Mucosa of stomach (tissue), 1 donor: Measurements from ENCODE around the gene C4orf36.

Experiments used
- H3K27me3 ChIP-seq: one replicate; pipeline ENCODE4 v1.7.0; 2013; ENCODE audit warnings: mild to moderate bottlenecking, low read length; ENCODE audit not compliant: control insufficient read depth, insufficient read depth
- H3K36me3 ChIP-seq: one replicate; pipeline ENCODE4 v1.7.0; 2013; ENCODE audit warnings: low read length; ENCODE audit not compliant: control insufficient read depth, insufficient read depth
- H3K4me1 ChIP-seq: one replicate; pipeline ENCODE4 v1.7.0; 2013; ENCODE audit warnings: mild to moderate bottlenecking, low read length; ENCODE audit not compliant: control insufficient read depth, insufficient read depth
- H3K4me3 ChIP-seq: one replicate; pipeline ENCODE4 v1.7.0; 2013; ENCODE audit warnings: low read length
- H3K9ac ChIP-seq: one replicate; pipeline ENCODE4 v1.7.0; 2013; ENCODE audit warnings: mild to moderate bottlenecking, low read length, moderate library complexity
- H3K9me3 ChIP-seq: one replicate; pipeline ENCODE4 v1.7.0; 2013; ENCODE audit warnings: mild to moderate bottlenecking, low read length, moderate library complexity; ENCODE audit not compliant: control insufficient read depth
- donor health status: Pancreatic carcinoma.

C4orf36 gene

GRCh38 chr4:86846921-86847320, 45.3 kb downstream of the C4orf36 start:
- H3K9me3 ChIP-seq = no peaks in the 10 kb centered on the region
- no peaks in the 10 kb centered on the region for H3K36me3 ChIP-seq
- H3K4me3 ChIP-seq = no peak overlapping the region
- H3K27me3 ChIP-seq = peaks cover 4% of the 10 kb centered on the region
- H3K9ac ChIP-seq = no peak overlapping the region
- peaks cover 6% of the 10 kb centered on the region for H3K4me1 ChIP-seq

GRCh38 chr4:86845593-86845992, 46.6 kb downstream of the C4orf36 start:
- Histone ChIP-seq H3K27me3 (peaks cover 4% of the 10 kb centered on the region), H3K9ac (no peak overlapping the region), H3K4me1 (peaks cover 6% of the 10 kb centered on the region), H3K4me3 (no peak overlapping the region), H3K9me3 (no peaks in the 10 kb centered on the region), H3K36me3 (no peaks in the 10 kb centered on the region)

- Histone ChIP-seq H3K27me3 (no peaks in the 10 kb centered on the region), H3K4me1 (no peaks in the 10 kb centered on the region), H3K9me3 (no peaks in the 10 kb centered on the region)
These were observed 50.9 kb downstream of the C4orf36 start for GRCh38 chr4:86841309-86841708.

GRCh38 chr4:86840858-86841257, 51.4 kb downstream of the C4orf36 start:
- Histone ChIP-seq H3K36me3 (no peaks in the 10 kb centered on the region), H3K9me3 (no peaks in the 10 kb centered on the region), H3K9ac (no peak overlapping the region), H3K4me3 (no peak overlapping the region), H3K4me1 (no peaks in the 10 kb centered on the region), H3K27me3 (no peaks in the 10 kb centered on the region)

More at GRCh38 chr4:86841309-86841708, 50.9 kb downstream of the C4orf36 start:
- Histone ChIP-seq H3K36me3 (no peaks in the 10 kb centered on the region), H3K4me3 (no peak overlapping the region), H3K9ac (no peak overlapping the region)

GRCh38 chr4:86837691-86838503, 54.3 kb downstream of the C4orf36 start:
- H3K27me3 ChIP-seq = no peaks in the 10 kb centered on the region
- H3K9me3 ChIP-seq = no peaks in the 10 kb centered on the region
- no peak overlapping the region for H3K4me3 ChIP-seq
- no peaks in the 10 kb centered on the region for H3K4me1 ChIP-seq
- no peak overlapping the region for H3K9ac ChIP-seq
- no peaks in the 10 kb centered on the region for H3K36me3 ChIP-seq

- Histone ChIP-seq H3K36me3 (no peaks in the 10 kb centered on the region), H3K9ac (no peak overlapping the region), H3K27me3 (no peaks in the 10 kb centered on the region), H3K9me3 (no peaks in the 10 kb centered on the region), H3K4me1 (peaks cover 6% of the 10 kb centered on the region), H3K4me3 (no peak overlapping the region)
These were observed 56.5 kb downstream of the C4orf36 start for GRCh38 chr4:86835677-86836076.

GRCh38 chr4:86834901-86835300, 57.3 kb downstream of the C4orf36 start:
- H3K27me3 ChIP-seq = no peaks in the 10 kb centered on the region
- no peak overlapping the region for H3K4me3 ChIP-seq
- no peaks in the 10 kb centered on the region for H3K36me3 ChIP-seq
- H3K9ac ChIP-seq = no peak overlapping the region
- peaks cover 6% of the 10 kb centered on the region for H3K4me1 ChIP-seq
- H3K9me3 ChIP-seq = no peaks in the 10 kb centered on the region

- H3K36me3 ChIP-seq = no peaks in the 10 kb centered on the region
- no peak overlapping the region for H3K4me3 ChIP-seq
- peaks cover 6% of the 10 kb centered on the region for H3K4me1 ChIP-seq
- no peaks in the 10 kb centered on the region for H3K27me3 ChIP-seq
- H3K9ac ChIP-seq = no peak overlapping the region
- H3K9me3 ChIP-seq = no peaks in the 10 kb centered on the region
These were observed 58.6 kb downstream of the C4orf36 start for GRCh38 chr4:86833615-86834014.

GRCh38 chr4:86831262-86832130, 60.7 kb downstream of the C4orf36 start:
- Histone ChIP-seq H3K36me3 (no peaks in the 10 kb centered on the region), H3K27me3 (no peaks in the 10 kb centered on the region), H3K4me1 (peaks cover 6% of the 10 kb centered on the region), H3K4me3 (no peak overlapping the region), H3K9me3 (no peaks in the 10 kb centered on the region), H3K9ac (no peak overlapping the region)
